Measurements from ENCODE around the gene LTA.
"Not testable (repeated sequence)": the region's sequence is repeated elsewhere in the genome, so short reads cannot be mapped to it uniquely, and the experiment has no call there.

The LTA gene

GRCh38 chr6:31586599-31587281 lies 14.7 kb downstream of the LTA start:
- no peak for DNase-seq (ENCODE audit: low read depth in 2 of 2)

- DNase-seq (ENCODE audit: low read depth in 2 of 2), result no peak
Observed at GRCh38 chr6:31587791-31588777, 16.0 kb downstream of the LTA start.

- no peak for DNase-seq (ENCODE audit: low read depth in 2 of 2)
Observed at GRCh38 chr6:31588871-31589650, 17.0 kb downstream of the LTA start.

GRCh38 chr6:31590691-31591090 lies 18.6 kb downstream of the LTA start:
- not testable (repeated sequence) for DNase-seq (ENCODE audit: low read depth in 2 of 2)

GRCh38 chr6:31592396-31592771 lies 20.3 kb downstream of the LTA start:
- DNase-seq (ENCODE audit: low read depth in 2 of 2), result no peak

GRCh38 chr6:31597006-31597405 lies 24.9 kb downstream of the LTA start:
- no peak for DNase-seq (ENCODE audit: low read depth in 2 of 2)

- DNase-seq (ENCODE audit: low read depth in 2 of 2), result no peak
Observed at GRCh38 chr6:31607317-31607716, 35.2 kb downstream of the LTA start.

- DNase-seq (ENCODE audit: low read depth in 2 of 2), result no peak
Observed at GRCh38 chr6:31609519-31610406, 37.7 kb downstream of the LTA start.

GRCh38 chr6:31610968-31611367 lies 38.9 kb downstream of the LTA start:
- no peak for DNase-seq (ENCODE audit: low read depth in 2 of 2)

- no peak for DNase-seq (ENCODE audit: low read depth in 2 of 2)
Observed at GRCh38 chr6:31614075-31614619, 42.1 kb downstream of the LTA start.

GRCh38 chr6:31614684-31615578 lies 42.8 kb downstream of the LTA start, which contains the start of gene AIF1:
AIF1 (plus strand) TSS chr6:31615234; CDS start chr6:31615330, 96 bp downstream.
- DNase-seq (ENCODE audit: low read depth in 2 of 2), result no peak

- peak in 1 of 2 donors; percentile 28 for DNase-seq (ENCODE audit: low read depth in 2 of 2)
Observed at GRCh38 chr6:31615748-31616147, 43.7 kb downstream of the LTA start.

GRCh38 chr6:31617010-31617409 lies 44.9 kb downstream of the LTA start:
- DNase-seq (ENCODE audit: low read depth in 2 of 2), result no peak

GRCh38 chr6:31619805-31620585 lies 47.9 kb downstream of the LTA start:
- peak; percentile 97 to 98 for DNase-seq (ENCODE audit: low read depth in 2 of 2)

- DNase-seq (ENCODE audit: low read depth in 2 of 2), result peak; percentile 76 to 96
Observed at GRCh38 chr6:31620586-31621319, 48.7 kb downstream of the LTA start, which contains the start of gene PRRC2A. PRRC2A (plus strand) TSS chr6:31620715; CDS start chr6:31622790, 2,075 bp downstream.

- no peak for DNase-seq (ENCODE audit: low read depth in 2 of 2)
Observed at GRCh38 chr6:31621320-31621939, 49.3 kb downstream of the LTA start.

- DNase-seq (ENCODE audit: low read depth in 2 of 2), result no peak
Observed at GRCh38 chr6:31621991-31622390, 49.9 kb downstream of the LTA start.

Data from stimulated activated CD4-positive, alpha-beta T cell treated with anti-CD3 and anti-CD28 coated beads, Interleukin-15, amount 100 ng/mL, for 48 hours (primary cell).